OCI-LY3 (cell line): ENCODE results near the gene MIPOL1.

ENCODE experiments used
- CTCF ChIP-seq: fragments of 200-600, 300-600 bp; sonication (generic); IDR thresholded peaks from 2 replicates; pipeline ENCODE4 v1.5.1; 2014; ENCODE audit warnings: antibody characterized with exemption, low read length, low read depth
- EZH2phosphoT487 ChIP-seq: fragments of 200-600 bp; shearing (Covaris generic); IDR thresholded peaks from 2 replicates; pipeline ENCODE4 v1.6.1; 2018; ENCODE audit warnings: antibody characterized with exemption, mixed run types, low read depth

- TF ChIP-seq EZH2phosphoT487: no peak
- TF ChIP-seq CTCF: no peak
These were observed 386.7 kb downstream of the MIPOL1 start for GRCh38 chr14:37584211-37585100.
